GM12872 (cell line): ENCODE data around the gene TJAP1.

ENCODE experiments used
- TF ChIP-seq, protein P1 (sequence below): IDR thresholded peaks from 3 replicates; pipeline ENCODE4 v1.5.1; 2011; ENCODE audit warnings: low read depth, mild to moderate bottlenecking, low read length, moderate library complexity; ENCODE audit not compliant: insufficient read depth

TJAP1 gene

DNA sequence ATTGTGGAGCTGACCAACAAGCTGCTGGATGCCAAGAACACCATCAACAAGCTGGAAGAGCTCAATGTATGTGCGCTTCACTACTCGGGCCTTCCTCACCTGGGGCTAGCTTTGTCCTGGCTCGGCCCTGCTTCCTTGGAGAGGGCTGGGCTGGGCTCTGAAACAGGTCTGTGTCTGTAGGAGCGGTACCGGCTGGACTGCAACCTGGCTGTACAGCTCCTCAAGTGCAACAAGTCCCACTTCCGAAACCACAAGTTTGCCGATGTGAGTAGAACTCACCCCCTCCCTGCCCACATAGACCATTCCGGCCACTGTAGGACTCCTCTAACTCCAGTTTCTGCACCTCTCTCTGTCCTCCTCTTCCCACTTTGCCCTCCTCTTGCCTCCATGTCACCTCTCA, 26.1 kb downstream of the TJAP1 start:
- TF ChIP-seq, protein P1, sequence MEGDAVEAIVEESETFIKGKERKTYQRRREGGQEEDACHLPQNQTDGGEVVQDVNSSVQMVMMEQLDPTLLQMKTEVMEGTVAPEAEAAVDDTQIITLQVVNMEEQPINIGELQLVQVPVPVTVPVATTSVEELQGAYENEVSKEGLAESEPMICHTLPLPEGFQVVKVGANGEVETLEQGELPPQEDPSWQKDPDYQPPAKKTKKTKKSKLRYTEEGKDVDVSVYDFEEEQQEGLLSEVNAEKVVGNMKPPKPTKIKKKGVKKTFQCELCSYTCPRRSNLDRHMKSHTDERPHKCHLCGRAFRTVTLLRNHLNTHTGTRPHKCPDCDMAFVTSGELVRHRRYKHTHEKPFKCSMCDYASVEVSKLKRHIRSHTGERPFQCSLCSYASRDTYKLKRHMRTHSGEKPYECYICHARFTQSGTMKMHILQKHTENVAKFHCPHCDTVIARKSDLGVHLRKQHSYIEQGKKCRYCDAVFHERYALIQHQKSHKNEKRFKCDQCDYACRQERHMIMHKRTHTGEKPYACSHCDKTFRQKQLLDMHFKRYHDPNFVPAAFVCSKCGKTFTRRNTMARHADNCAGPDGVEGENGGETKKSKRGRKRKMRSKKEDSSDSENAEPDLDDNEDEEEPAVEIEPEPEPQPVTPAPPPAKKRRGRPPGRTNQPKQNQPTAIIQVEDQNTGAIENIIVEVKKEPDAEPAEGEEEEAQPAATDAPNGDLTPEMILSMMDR: no peak

DNA sequence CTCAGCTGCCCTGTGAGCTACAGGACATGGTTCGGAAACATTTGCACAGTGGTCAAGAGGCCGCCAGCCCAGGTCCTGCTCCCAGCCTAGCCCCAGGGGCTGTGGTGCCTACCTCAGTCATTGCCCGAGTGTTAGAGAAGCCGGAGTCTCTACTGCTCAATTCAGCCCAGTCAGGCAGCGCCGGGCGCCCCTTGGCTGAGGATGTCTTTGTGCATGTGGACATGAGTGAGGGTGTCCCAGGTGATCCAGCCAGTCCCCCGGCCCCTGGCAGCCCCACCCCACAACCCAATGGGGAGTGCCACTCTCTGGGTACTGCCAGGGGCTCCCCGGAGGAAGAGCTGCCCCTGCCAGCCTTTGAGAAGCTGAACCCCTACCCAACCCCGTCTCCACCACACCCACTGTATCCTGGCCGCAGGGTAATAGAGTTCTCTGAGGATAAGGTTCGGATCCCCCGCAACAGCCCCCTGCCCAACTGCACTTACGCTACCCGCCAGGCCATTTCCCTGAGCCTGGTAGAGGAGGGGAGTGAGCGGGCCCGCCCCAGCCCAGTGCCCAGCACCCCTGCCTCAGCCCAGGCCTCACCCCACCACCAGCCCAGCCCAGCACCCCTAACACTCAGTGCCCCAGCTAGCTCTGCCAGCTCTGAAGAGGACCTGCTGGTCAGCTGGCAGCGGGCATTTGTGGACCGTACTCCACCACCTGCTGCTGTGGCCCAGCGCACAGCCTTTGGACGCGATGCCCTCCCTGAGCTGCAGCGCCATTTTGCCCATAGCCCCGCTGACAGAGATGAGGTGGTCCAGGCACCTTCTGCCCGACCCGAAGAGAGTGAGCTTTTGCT, 27.6 kb downstream of the TJAP1 start:
- TF ChIP-seq, protein P1: no peak

DNA sequence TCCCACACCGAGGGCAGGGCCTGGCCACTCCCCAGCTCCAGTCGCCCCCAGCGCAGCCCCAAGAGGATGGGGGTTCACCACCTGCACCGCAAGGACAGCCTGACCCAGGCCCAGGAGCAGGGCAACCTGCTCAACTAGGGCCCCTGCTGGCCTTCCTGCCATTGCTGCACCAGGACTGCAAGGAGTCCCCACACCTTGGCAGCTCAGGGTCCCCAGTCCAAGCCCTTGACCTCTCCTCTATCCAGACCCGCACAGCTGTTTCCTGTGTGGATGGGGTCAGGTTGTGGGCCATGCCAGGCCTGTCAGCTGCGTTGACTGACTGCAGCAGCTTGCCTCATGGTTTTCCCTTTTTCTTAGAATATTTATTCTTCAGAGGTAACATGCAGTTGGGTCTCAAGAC, 28.3 kb downstream of the TJAP1 start:
- TF ChIP-seq, protein P1: no peak

DNA sequence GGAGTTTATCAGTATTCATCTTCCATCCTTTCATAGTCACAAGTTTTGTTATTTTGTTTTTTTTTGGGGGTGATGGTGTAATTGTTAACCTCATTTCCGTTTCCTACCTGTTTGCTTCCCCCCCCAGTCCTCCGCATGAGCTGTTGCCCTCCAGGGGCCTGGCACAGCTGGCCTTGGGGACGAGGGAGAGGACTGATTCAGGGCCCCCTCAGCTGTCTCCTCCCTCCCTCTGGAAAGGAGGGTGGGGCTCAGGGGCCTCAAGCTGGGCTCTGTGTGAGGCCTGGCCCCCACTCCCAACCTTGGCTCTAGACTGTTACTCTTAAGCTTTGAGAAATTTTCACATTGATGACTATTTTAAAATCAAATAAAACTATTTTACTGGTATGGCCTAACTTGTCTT, 28.8 kb downstream of the TJAP1 start:
- TF ChIP-seq, protein P1: no peak

DNA sequence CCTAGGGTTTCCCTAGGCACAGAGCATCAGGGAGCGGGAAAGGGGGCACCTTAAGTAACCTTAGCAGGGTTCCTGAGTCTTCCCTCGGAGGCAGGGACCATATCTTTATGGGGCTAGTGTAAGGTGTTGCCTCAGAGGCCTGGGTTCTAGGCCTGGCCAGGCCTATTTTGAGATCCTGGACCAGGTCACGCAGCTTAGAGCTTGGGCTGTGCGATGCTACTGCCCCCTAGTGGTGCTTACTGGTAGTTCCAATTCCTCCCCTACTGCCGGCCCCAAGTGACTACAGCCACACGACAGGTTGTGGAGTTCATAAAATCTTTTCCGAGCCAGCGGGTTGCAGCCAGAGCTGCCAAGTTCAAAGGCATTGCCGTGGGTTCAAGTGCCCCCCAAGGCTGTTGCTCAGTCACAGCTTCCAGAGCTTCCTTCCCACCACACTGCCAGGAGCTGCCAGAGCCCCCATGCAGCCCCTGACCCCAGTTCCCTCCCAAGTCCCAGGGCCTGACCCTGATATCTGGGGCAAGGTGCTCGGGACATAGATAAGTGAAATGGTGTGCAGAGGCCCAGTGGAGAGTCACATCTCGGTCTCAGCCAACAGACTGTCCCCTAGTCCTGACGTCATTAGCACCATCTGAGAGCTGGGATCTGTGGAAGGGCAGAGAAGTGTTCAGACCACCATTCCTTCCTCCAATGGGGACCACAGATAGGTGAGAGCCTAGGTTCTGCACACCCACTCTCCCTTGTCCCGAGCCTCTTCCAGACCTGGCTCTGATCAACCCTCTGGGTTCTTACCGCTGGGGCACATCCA, 29.5 kb downstream of the TJAP1 start:
- TF ChIP-seq, protein P1: peak; percentile 99

DNA sequence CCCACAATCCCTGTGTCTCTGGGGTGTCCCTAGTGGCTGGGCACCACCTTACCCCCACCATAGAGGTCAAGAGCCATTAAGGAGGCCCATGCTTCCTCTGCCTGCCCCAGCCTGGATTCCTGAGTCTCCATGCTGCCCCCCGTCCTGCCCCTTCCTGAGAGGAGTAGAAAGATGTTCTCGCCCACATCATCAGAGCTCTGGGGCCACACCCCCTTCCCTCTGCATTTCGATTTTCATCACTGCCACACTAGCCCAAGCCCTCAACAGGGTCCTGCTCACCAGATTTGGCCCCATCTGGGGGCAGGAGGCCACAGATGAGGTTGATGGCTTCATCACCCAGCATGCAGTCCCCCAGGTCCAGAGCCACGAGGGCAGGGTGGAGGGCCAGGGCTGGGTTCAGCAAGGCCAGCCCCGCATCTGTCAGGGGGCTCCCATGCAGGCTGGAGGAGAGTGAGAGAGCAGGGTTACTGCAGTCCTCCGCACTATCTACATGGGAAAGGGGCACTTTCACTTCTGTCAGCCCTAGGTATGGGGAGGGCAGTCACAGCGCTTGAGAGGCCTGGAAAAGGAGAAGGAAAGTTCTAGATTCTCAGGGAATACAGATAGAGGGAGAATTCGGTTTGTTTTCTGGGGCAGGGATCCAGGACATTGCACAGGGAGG, 31.2 kb downstream of the TJAP1 start:
- TF ChIP-seq, protein P1: no peak
